Measurements from ENCODE around the gene CSNK1G2. TPM values are rescaled to one million over a fixed set of nuclear protein-coding genes. Genes with fewer than 3 reads are reported as not detected.

Gene CSNK1G2
- total RNA-seq, 1 experiment from 2014 or later, result 44.4 TPM

DNA sequence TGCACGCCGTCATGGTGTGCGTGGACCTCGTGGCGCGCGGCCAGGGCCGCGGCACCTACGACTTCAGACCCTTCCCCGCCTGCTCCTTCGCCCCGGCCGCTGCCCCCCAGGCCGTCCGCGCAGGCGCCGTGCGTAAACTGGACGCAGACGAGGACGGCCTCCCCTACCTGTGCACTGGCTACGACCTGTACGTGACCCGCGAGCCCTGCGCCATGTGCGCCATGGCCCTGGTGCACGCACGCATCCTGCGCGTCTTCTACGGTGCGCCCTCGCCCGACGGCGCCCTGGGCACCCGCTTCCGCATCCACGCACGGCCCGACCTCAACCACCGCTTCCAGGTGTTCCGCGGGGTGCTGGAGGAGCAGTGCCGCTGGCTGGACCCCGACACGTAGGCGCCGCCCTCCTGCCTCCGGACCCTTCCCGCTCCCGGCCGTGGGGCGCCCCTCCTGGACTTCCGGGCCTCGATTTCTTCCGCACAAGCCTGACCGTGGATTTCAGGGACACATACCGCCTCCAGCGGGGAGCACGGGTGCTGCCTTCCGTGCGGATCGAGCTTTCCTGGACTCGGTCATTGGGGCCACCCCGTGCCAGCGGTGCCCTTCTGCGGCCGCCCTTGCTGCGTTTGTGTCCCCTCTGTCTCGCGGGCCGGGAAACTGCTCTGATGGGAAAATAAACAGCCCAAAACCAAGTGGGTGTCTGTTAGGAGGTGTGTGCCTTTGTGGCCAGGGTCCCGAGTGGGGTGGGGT lies 28.0 kb upstream of the CSNK1G2 start:
- Histone ChIP-seq H3K27me3 (replicated peaks; ENCODE audit: control insufficient read depth, insufficient read depth, low read length) (no peaks in the 10 kb centered on the region), H3K9me3 (no peaks in the 10 kb centered on the region), H3K4me1 (peaks cover 4% of the 10 kb centered on the region; the same call in 1 of the 2 replicates), H3K36me3 (ENCODE audit: control insufficient read depth, insufficient read depth, low read length) (peaks cover 4% of the 10 kb centered on the region; the same call in 1 of the 2 replicates), H3K4me3 (ENCODE audit: low read depth, low read length) (no peak overlapping the region)
- Mint-ChIP-seq H3K27me3 (ENCODE audit: insufficient read depth, unreplicated experiment) (no peaks in the 10 kb centered on the region), H3K4me1 (ENCODE audit: low read depth, unreplicated experiment) (no peaks in the 10 kb centered on the region), H3K4me3 (ENCODE audit: unreplicated experiment) (no peak overlapping the region), H3K27ac (ENCODE audit: unreplicated experiment) (peak overlapping the region; percentile 57), H3K9me3 (ENCODE audit: unreplicated experiment) (no peaks in the 10 kb centered on the region), H3K36me3 (ENCODE audit: insufficient read depth, unreplicated experiment) (peaks cover 38% of the 10 kb centered on the region)
- TF ChIP-seq, protein P1, sequence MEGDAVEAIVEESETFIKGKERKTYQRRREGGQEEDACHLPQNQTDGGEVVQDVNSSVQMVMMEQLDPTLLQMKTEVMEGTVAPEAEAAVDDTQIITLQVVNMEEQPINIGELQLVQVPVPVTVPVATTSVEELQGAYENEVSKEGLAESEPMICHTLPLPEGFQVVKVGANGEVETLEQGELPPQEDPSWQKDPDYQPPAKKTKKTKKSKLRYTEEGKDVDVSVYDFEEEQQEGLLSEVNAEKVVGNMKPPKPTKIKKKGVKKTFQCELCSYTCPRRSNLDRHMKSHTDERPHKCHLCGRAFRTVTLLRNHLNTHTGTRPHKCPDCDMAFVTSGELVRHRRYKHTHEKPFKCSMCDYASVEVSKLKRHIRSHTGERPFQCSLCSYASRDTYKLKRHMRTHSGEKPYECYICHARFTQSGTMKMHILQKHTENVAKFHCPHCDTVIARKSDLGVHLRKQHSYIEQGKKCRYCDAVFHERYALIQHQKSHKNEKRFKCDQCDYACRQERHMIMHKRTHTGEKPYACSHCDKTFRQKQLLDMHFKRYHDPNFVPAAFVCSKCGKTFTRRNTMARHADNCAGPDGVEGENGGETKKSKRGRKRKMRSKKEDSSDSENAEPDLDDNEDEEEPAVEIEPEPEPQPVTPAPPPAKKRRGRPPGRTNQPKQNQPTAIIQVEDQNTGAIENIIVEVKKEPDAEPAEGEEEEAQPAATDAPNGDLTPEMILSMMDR (IDR thresholded peaks at IDR 0.05; ENCODE audit: insufficient read depth in 1 of 2, low read depth in 1 of 2, low read length in 1 of 2, severe bottlenecking in 1 of 2, unreplicated experiment in 1 of 2), result no peak
- BruUV-seq (replicated peaks), result no TSS peak
- no peak for DNase-seq
- CTCF ChIA-PET, result no interaction called here
- POLR2A ChIA-PET, result interaction anchor here (0.6 kb wide), 1 partner anchor 50 kb away, joined by 3 read pairs; no protein-coding TSS in a partner anchor
- intact Hi-C loops (cut with micrococcal nuclease; ENCODE audit: unreplicated experiment), result no loop called here

DNA sequence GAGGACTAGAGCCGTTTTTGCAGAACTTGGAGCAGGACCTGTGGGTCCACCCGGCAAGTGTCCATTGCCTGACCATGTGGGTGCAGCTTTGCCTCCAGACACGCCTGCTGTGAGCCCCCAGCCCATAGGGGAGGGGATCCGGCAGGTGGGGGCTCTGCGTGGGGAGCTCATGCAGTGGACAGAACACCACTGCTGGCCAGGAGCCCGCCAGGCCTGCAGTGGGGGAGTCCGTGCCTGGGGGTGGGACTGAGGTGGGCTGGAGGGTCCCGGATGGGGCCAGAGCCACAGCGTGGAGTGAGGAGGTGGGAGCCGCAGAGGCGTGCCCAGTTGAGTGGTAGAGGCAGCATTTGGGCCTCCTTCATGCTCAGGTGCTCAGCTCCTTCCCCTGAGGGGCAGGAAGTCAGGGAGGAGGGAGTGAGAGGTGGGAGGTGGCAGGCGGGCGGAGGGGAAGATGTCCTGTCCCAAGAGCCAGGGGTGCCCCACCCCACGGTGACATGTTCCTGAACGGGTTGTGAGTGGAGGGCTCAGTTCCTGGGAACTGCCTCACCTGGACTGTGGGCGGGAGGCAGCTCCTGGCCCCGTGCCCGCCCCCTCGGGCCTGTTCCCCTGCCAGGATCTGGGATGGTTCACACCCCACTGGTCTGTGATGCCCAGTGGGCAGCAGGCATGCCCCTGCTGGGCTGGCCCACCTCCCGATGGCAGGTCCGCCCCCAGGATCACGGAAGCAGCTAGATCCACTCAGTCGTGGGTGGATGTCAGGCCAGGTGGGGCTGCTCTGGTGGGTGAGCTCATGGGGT lies 27.0 kb upstream of the CSNK1G2 start:
- BruUV-seq (replicated peaks), result no TSS peak
- H3K9me3 Mint-ChIP-seq (ENCODE audit: unreplicated experiment), result no peaks in the 10 kb centered on the region
- H3K27me3 Mint-ChIP-seq (ENCODE audit: insufficient read depth, unreplicated experiment), result no peaks in the 10 kb centered on the region
- ChIA-PET CTCF (no interaction called here), POLR2A (interaction anchor here (0.5 kb wide), 1 partner anchor 181 kb away, joined by 3 read pairs; no protein-coding TSS in a partner anchor)
- Histone ChIP-seq H3K9me3 (no peaks in the 10 kb centered on the region), H3K27me3 (replicated peaks; ENCODE audit: control insufficient read depth, insufficient read depth, low read length) (no peaks in the 10 kb centered on the region), H3K4me1 (no peaks in the 10 kb centered on the region), H3K36me3 (ENCODE audit: control insufficient read depth, insufficient read depth, low read length) (peaks cover 4% of the 10 kb centered on the region; the same call in 1 of the 2 replicates), H3K4me3 (ENCODE audit: low read depth, low read length) (no peak overlapping the region)
- no peak overlapping the region for H3K4me3 Mint-ChIP-seq (ENCODE audit: unreplicated experiment)
- H3K4me1 Mint-ChIP-seq (ENCODE audit: low read depth, unreplicated experiment), result no peaks in the 10 kb centered on the region
- no peak overlapping the region for H3K27ac Mint-ChIP-seq (ENCODE audit: unreplicated experiment)
- no peak for DNase-seq
- TF ChIP-seq, protein P1 (IDR thresholded peaks at IDR 0.05; ENCODE audit: insufficient read depth in 1 of 2, low read depth in 1 of 2, low read length in 1 of 2, severe bottlenecking in 1 of 2, unreplicated experiment in 1 of 2), result no peak
- intact Hi-C loops (cut with micrococcal nuclease; ENCODE audit: unreplicated experiment), result no loop called here
- H3K36me3 Mint-ChIP-seq (ENCODE audit: insufficient read depth, unreplicated experiment), result peaks cover 45% of the 10 kb centered on the region

DNA sequence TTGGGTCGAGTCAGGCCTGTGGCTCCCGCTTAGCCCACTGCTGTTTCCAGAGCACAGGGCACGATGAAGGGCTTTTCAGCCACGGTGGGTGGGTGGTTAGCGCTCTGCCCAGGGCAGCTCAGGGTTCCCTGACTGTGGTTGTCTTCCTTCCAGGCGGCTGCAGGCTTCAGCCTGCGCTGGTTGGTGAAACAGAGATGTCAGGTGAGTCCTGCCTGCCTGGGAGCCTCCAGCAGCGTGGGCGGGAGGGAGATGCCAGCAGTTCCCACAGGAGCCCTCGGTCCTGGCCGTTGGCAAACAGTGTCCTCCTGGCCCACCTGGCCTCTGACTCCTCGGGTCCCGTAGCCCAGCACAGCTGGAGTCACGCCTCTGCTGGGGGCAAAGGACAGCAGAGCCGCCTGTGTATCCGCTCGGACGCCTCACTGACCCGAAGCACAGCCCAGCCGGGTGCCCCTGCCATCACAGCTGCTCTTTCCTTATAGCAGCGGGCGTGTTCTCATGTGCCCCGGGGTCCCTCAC lies 26.1 kb upstream of the CSNK1G2 start:
- no peaks in the 10 kb centered on the region for H3K9me3 Mint-ChIP-seq (ENCODE audit: unreplicated experiment)
- Histone ChIP-seq H3K9me3 (no peaks in the 10 kb centered on the region), H3K27me3 (replicated peaks; ENCODE audit: control insufficient read depth, insufficient read depth, low read length) (no peaks in the 10 kb centered on the region), H3K4me1 (no peaks in the 10 kb centered on the region), H3K4me3 (ENCODE audit: low read depth, low read length) (no peak overlapping the region), H3K36me3 (ENCODE audit: control insufficient read depth, insufficient read depth, low read length) (peaks cover 4% of the 10 kb centered on the region; the same call in 1 of the 2 replicates)
- TF ChIP-seq, protein P1 (IDR thresholded peaks at IDR 0.05; ENCODE audit: insufficient read depth in 1 of 2, low read depth in 1 of 2, low read length in 1 of 2, severe bottlenecking in 1 of 2, unreplicated experiment in 1 of 2), result no peak
- intact Hi-C loops (cut with micrococcal nuclease; ENCODE audit: unreplicated experiment), result no loop called here
- no TSS peak for BruUV-seq (replicated peaks)
- no peak overlapping the region for H3K27ac Mint-ChIP-seq (ENCODE audit: unreplicated experiment)
- no peaks in the 10 kb centered on the region for H3K27me3 Mint-ChIP-seq (ENCODE audit: insufficient read depth, unreplicated experiment)
- H3K36me3 Mint-ChIP-seq (ENCODE audit: insufficient read depth, unreplicated experiment), result peaks cover 52% of the 10 kb centered on the region
- H3K4me3 Mint-ChIP-seq (ENCODE audit: unreplicated experiment), result no peak overlapping the region
- DNase-seq, result no peak
- CTCF ChIA-PET, result no interaction called here
- H3K4me1 Mint-ChIP-seq (ENCODE audit: low read depth, unreplicated experiment), result no peaks in the 10 kb centered on the region
- POLR2A ChIA-PET, result interaction anchor here (0.5 kb wide), 1 partner anchor 182 kb away, joined by 3 read pairs; no protein-coding TSS in a partner anchor
